ENCODE data around the gene ASZ1. TPM values are rescaled to one million over a fixed set of nuclear protein-coding genes. Genes with fewer than 3 reads are reported as not detected.
"Not testable (repeated sequence)": the region's sequence is repeated elsewhere in the genome, so short reads cannot be mapped to it uniquely, and the experiment has no call there.

Gene ASZ1
- total and polyA plus RNA-seq, 4 donors, result not detected

DNA sequence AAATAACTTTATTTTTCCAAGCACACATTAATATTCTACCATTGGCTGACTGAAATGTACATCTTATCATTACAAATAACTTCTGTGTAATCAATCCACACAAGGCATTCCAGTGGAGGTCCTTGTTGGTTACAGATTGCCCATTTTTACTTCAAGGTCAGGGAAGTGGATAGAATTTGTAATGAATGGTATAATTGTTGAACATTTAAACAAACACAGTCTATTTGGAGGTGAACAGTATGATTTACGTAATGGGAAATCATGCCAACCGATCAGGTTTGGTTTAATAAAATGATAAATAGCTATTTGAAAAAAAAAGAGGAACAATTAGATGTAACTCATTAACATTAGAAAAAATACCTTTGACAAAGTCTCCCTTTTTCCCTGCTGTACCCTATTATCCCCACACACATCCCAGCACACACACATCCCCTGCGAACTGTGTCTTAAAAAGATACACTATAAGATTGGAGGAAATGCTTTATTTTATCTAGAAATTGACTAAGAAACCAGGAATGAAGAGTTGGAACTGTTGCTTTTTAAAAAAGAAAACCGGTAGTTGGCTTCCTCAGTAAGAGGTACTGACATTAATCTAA is 19.0 kb upstream of the ASZ1 start:
- Histone ChIP-seq H3K4me3 (ENCODE audit: low read depth, low read length) (no peak overlapping the region), H3K4me1 (ENCODE audit: control insufficient read depth, insufficient read depth, low read length) (no peaks in the 10 kb centered on the region), H3K27me3 (ENCODE audit: control insufficient read depth, insufficient read depth, low read length) (no peaks in the 10 kb centered on the region), H3K36me3 (ENCODE audit: control insufficient read depth, insufficient read depth, low read length) (no peaks in the 10 kb centered on the region), H3K9me3 (ENCODE audit: control insufficient read depth, insufficient read depth, low read length) (peaks cover 2% of the 10 kb centered on the region), H3K27ac (ENCODE audit: low read depth, low read length) (no peak overlapping the region)
- WGBS (ENCODE audit: insufficient coverage), result no CpG with 5 or more reads among the region's 4 CpGs
- DNase-seq (ENCODE audit: low read depth in 4 of 6, low spot score in 6 of 6), result no peak

DNA sequence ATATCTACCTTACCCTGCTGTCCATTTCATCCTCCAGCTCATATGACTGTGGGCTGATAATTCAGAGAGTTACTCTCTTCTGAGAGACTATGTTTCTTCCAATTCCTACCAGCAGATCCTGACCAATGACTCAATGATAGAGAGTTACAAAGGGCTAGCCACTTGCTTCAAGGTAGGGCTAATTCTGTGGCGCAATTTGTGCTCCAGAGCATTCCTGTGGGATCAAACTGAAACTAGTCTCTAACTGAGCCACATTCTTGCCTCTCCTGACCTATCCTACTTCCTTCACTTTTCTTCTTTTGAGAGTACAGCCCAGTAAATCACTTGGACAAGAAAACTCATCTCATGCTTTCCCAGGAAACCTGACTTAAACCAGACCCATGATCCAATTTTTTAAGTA is 17.9 kb upstream of the ASZ1 start:
- Histone ChIP-seq H3K4me3 (ENCODE audit: low read depth, low read length) (no peak overlapping the region), H3K36me3 (ENCODE audit: control insufficient read depth, insufficient read depth, low read length) (no peaks in the 10 kb centered on the region), H3K27me3 (ENCODE audit: control insufficient read depth, insufficient read depth, low read length) (no peaks in the 10 kb centered on the region), H3K27ac (ENCODE audit: low read depth, low read length) (no peak overlapping the region), H3K9me3 (ENCODE audit: control insufficient read depth, insufficient read depth, low read length) (no peaks in the 10 kb centered on the region), H3K4me1 (ENCODE audit: control insufficient read depth, insufficient read depth, low read length) (no peaks in the 10 kb centered on the region)
- no peak for DNase-seq (ENCODE audit: low read depth in 4 of 6, low spot score in 6 of 6)
- WGBS (ENCODE audit: insufficient coverage), result 100% methylated on average over 1 of the region's 1 CpG

DNA sequence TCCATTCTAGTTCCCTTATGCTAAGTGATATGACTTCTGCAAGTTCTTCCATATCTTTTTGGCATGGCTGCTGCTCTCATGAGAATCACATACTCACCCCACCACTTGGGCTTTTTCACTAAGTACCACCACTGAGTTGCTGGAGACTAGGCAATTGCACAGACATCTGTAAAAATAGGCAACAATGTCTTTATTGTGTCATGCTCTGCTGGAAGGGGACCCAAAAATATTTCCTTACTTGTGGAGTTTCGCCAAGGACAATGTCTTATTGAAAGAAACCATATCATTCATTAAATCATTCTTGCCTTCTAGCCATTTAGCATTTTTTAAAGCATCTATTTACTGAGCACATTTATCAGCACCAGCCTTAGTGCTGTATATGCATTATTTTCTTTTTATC is 17.4 kb upstream of the ASZ1 start:
- Histone ChIP-seq H3K27ac (ENCODE audit: low read depth, low read length) (no peak overlapping the region), H3K4me3 (ENCODE audit: low read depth, low read length) (no peak overlapping the region), H3K27me3 (ENCODE audit: control insufficient read depth, insufficient read depth, low read length) (no peaks in the 10 kb centered on the region), H3K36me3 (ENCODE audit: control insufficient read depth, insufficient read depth, low read length) (no peaks in the 10 kb centered on the region), H3K4me1 (ENCODE audit: control insufficient read depth, insufficient read depth, low read length) (no peaks in the 10 kb centered on the region), H3K9me3 (ENCODE audit: control insufficient read depth, insufficient read depth, low read length) (no peaks in the 10 kb centered on the region)
- DNase-seq (ENCODE audit: low read depth in 4 of 6, low spot score in 6 of 6), result no peak
- no CpG with 5 or more reads among the region's 1 CpG for WGBS (ENCODE audit: insufficient coverage)

DNA sequence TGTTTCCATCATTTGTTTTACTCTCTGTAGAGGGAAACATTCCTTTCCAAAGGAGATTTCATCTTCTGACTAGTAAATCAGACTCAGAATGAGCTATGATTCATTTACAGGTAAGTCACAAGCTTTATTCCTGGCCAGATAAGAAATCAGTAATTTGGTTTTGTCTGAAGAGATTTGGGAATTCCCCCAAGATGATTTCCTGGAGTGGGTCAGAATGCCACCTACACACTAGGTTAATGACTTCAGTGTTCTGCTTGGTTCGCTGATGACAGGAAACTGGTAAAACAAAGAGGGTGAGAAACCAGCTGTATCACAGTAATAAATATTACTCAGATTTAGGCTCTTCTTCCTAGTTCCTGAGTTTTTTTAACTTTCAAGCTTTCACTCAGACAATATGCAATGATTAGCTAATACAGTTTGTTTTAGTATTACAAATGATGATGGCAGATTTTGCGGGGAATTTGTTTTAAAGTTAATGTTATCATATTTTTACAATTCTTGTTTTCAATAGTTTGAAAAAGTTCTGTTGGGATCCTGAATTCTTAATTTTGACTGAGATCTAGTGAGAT is 8.3 kb upstream of the ASZ1 start:
- no CpG with 5 or more reads among the region's 2 CpGs for WGBS (ENCODE audit: insufficient coverage)
- Histone ChIP-seq H3K4me3 (ENCODE audit: low read depth, low read length) (no peak overlapping the region), H3K27ac (ENCODE audit: low read depth, low read length) (no peak overlapping the region), H3K4me1 (ENCODE audit: control insufficient read depth, insufficient read depth, low read length) (no peaks in the 10 kb centered on the region), H3K9me3 (ENCODE audit: control insufficient read depth, insufficient read depth, low read length) (no peaks in the 10 kb centered on the region), H3K36me3 (ENCODE audit: control insufficient read depth, insufficient read depth, low read length) (no peaks in the 10 kb centered on the region), H3K27me3 (ENCODE audit: control insufficient read depth, insufficient read depth, low read length) (no peaks in the 10 kb centered on the region)
- no peak for DNase-seq (ENCODE audit: low read depth in 4 of 6, low spot score in 6 of 6)

DNA sequence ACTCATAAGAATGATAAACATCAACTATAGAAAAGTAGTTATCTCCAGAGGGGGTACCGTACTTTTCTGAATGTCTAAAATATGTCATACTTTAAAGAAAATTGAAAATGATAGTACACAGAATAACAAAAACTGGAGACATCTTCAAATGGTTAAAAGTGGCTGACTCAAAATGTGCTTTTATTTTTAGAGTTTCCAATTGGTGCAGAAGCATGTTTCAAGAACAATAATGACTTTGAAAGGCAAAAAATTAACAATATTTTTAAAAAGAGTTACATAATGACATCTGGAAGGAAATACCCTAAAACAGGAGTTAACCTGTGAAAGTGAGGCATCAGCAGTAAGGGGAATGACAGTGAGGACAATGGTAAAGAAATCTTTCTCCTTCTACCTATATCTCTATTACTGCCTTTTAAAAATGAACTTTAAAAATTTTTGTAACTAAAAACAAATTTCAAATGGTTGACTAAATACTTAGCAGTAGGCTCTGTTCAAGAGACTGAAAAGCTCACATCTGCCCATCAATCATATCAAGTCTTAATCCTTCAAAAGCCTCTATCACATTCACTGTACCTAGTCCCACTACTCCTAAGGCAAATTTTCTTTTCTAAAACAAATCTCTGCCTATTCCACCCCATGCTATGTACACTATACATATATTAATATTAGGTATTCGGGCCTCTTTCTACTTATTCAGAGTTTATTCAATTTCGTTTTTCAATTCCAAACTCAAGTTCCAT is 3.0 kb downstream of the ASZ1 start:
- WGBS (ENCODE audit: insufficient coverage), result no CpG with 5 or more reads among the region's 3 CpGs
- DNase-seq (ENCODE audit: low read depth in 4 of 6, low spot score in 6 of 6), result no peak

DNA sequence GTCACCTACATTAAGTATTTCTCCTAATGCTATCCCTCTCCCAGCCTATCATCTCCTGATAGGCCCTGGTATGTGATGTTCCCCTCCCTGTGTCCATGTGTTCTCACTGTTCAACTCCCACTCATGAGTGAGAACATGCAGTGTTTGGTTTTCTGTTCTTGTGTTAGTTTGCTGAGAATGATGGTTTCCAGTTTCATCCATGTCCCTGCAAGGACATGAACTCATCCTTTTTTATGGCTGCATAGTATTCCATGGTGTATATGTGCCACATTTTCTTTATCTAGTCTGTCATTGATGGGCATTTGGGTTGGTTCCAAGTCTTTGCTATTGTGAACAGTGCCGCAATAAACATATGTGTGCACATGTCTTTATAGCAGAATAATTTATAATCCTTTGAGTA is 12.7 kb downstream of the ASZ1 start:
- H3K9me3 ChIP-seq (ENCODE audit: control insufficient read depth, insufficient read depth, low read length); H3K36me3 ChIP-seq (ENCODE audit: control insufficient read depth, insufficient read depth, low read length); DNase-seq (ENCODE audit: low read depth in 4 of 6, low spot score in 6 of 6); H3K27me3 ChIP-seq (ENCODE audit: control insufficient read depth, insufficient read depth, low read length); H3K4me1 ChIP-seq (ENCODE audit: control insufficient read depth, insufficient read depth, low read length); H3K4me3 ChIP-seq (ENCODE audit: low read depth, low read length); H3K27ac ChIP-seq (ENCODE audit: low read depth, low read length): not testable (repeated sequence)
- WGBS (ENCODE audit: insufficient coverage), result no CpG with 5 or more reads among the region's 1 CpG

More for the DNA sequence above, 3.0 kb downstream of the ASZ1 start:
- Histone ChIP-seq H3K27ac (ENCODE audit: low read depth, low read length) (no peak overlapping the region), H3K36me3 (ENCODE audit: control insufficient read depth, insufficient read depth, low read length) (no peaks in the 10 kb centered on the region), H3K4me1 (ENCODE audit: control insufficient read depth, insufficient read depth, low read length) (no peaks in the 10 kb centered on the region), H3K27me3 (ENCODE audit: control insufficient read depth, insufficient read depth, low read length) (no peaks in the 10 kb centered on the region), H3K4me3 (ENCODE audit: low read depth, low read length) (no peak overlapping the region), H3K9me3 (ENCODE audit: control insufficient read depth, insufficient read depth, low read length) (peaks cover 1% of the 10 kb centered on the region)

DNA sequence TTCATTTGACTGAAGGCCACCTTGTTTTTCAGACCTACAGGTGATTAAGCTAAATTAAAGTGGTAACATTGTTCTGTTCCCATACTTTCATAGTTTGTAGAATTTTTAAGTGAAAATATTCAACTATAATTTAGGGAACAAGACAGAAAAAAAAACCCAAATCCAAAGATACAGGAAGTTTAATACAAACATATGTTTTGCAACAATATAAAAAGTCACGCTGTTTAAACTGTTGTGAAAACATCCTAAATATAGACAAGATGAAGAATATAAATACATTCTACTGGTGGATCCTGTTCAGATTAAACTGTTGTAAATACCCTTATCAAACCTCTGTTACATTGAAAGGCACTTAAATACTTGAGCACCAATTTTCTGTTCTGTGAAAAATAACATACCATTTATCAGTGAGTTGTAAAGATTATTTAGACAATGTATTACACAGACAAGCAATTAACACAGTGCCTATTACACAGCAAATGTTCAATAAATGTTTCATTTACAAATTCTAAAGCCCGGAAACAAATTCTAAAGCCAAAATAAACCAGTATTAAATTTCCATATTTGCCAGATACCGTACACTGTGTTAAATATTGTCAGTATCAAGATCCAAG is 14.2 kb downstream of the ASZ1 start:
- Histone ChIP-seq H3K4me1 (ENCODE audit: control insufficient read depth, insufficient read depth, low read length) (no peaks in the 10 kb centered on the region), H3K4me3 (ENCODE audit: low read depth, low read length) (no peak overlapping the region), H3K9me3 (ENCODE audit: control insufficient read depth, insufficient read depth, low read length) (no peaks in the 10 kb centered on the region), H3K27me3 (ENCODE audit: control insufficient read depth, insufficient read depth, low read length) (no peaks in the 10 kb centered on the region), H3K27ac (ENCODE audit: low read depth, low read length) (no peak overlapping the region), H3K36me3 (ENCODE audit: control insufficient read depth, insufficient read depth, low read length) (no peaks in the 10 kb centered on the region)
- no CpG with 5 or more reads among the region's 3 CpGs for WGBS (ENCODE audit: insufficient coverage)
- DNase-seq (ENCODE audit: low read depth in 4 of 6, low spot score in 6 of 6), result no peak

DNA sequence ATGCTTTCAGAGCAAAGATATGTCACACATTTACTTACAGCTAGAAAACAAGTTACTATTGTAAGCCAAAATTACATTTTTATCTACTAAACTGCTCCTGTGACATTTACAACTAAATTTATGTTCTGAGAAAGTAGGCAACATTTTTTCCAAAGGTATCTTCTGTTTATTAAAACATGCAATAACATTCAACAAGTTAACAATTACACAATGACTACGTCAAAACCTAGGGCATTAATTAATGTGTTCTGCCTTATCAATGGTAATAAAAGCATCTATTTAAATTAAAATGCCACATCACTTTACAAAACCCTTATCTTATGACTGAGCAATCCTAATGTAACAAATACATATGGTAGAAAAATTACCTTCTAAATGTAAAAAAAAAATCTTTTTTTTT is 14.9 kb downstream of the ASZ1 start:
- no peak overlapping the region for H3K27ac ChIP-seq (ENCODE audit: low read depth, low read length)
- no peaks in the 10 kb centered on the region for H3K9me3 ChIP-seq (ENCODE audit: control insufficient read depth, insufficient read depth, low read length)
- H3K36me3 ChIP-seq (ENCODE audit: control insufficient read depth, insufficient read depth, low read length), result no peaks in the 10 kb centered on the region
- WGBS (ENCODE audit: insufficient coverage), result no CpG with 5 or more reads among the region's 1 CpG
- no peak for DNase-seq (ENCODE audit: low read depth in 4 of 6, low spot score in 6 of 6)
- H3K4me1 ChIP-seq (ENCODE audit: control insufficient read depth, insufficient read depth, low read length), result no peaks in the 10 kb centered on the region
- no peaks in the 10 kb centered on the region for H3K27me3 ChIP-seq (ENCODE audit: control insufficient read depth, insufficient read depth, low read length)
- H3K4me3 ChIP-seq (ENCODE audit: low read depth, low read length), result no peak overlapping the region

DNA sequence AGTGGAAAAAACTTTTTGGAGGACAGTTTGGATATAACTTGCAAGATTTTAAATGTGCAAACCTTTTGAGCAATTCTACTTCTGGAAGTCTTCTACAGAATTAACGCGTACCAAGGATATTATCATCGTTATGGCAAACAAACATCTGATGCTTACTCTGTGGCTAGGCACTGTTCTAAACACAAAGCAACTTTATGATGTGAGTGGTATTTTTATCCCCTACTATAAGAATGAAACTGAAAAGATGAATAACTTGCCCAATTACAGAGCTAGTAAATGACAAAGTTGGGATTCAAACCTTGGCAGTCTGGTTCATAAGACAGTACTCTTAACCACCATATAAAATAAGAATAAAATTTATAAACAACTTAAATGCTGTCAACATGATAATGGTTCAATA is 15.8 kb downstream of the ASZ1 start:
- no peak overlapping the region for H3K4me3 ChIP-seq (ENCODE audit: low read depth, low read length)
- H3K4me1 ChIP-seq (ENCODE audit: control insufficient read depth, insufficient read depth, low read length), result no peaks in the 10 kb centered on the region
- H3K27ac ChIP-seq (ENCODE audit: low read depth, low read length), result no peak overlapping the region
- no CpG with 5 or more reads among the region's 3 CpGs for WGBS (ENCODE audit: insufficient coverage)
- H3K36me3 ChIP-seq (ENCODE audit: control insufficient read depth, insufficient read depth, low read length), result no peaks in the 10 kb centered on the region
- DNase-seq (ENCODE audit: low read depth in 4 of 6, low spot score in 6 of 6), result no peak
- H3K9me3 ChIP-seq (ENCODE audit: control insufficient read depth, insufficient read depth, low read length), result no peaks in the 10 kb centered on the region
- no peaks in the 10 kb centered on the region for H3K27me3 ChIP-seq (ENCODE audit: control insufficient read depth, insufficient read depth, low read length)
